Small intestine (tissue), 7 donors: ENCODE measurements around the gene CEBPB. TPM values are rescaled to one million over a fixed set of nuclear protein-coding genes. Genes with fewer than 3 reads are reported as not detected.
"Not testable (repeated sequence)": the region's sequence is repeated elsewhere in the genome, so short reads cannot be mapped to it uniquely, and the experiment has no call there.

ENCODE experiments used
- DNase-seq, 2 donors: peaks; one replicate each; pipeline versions ENCODE4 v3.0.0 to v3.0.0-alpha.2; 2013
- FAIRE-seq: peaks from 2 replicates; lab custom pipeline; 2012; peaks lifted over from hg19 to GRCh38; lab: Jason Lieb, UNC
- H3K27ac ChIP-seq, 3 donors: one replicate each; pipeline ENCODE4 v1.5.1; 2013; ENCODE audit warnings: low read length in 2 of 3, mild to moderate bottlenecking in 2 of 3, control low read depth in 1 of 3, inconsistent platforms in 1 of 3, low read depth in 1 of 3, moderate library complexity in 1 of 3
- H3K27me3 ChIP-seq, 3 donors: one replicate each; pipeline ENCODE4 v1.6.1; 2013; ENCODE audit warnings: low read length in 3 of 3, inconsistent platforms in 1 of 3; ENCODE audit not compliant: control insufficient read depth in 3 of 3, insufficient read depth in 3 of 3
- H3K36me3 ChIP-seq, 3 donors: one replicate each; pipeline ENCODE4 v1.6.1; 2013; ENCODE audit warnings: low read length in 3 of 3, inconsistent platforms in 1 of 3, low read depth in 1 of 3, mild to moderate bottlenecking in 1 of 3, moderate library complexity in 1 of 3; ENCODE audit not compliant: control insufficient read depth in 3 of 3, insufficient read depth in 2 of 3
- H3K4me1 ChIP-seq, 3 donors: one replicate each; pipeline ENCODE4 v1.6.1; 2013; ENCODE audit warnings: low read length in 2 of 3, inconsistent platforms in 1 of 3, low read depth in 1 of 3, mild to moderate bottlenecking in 1 of 3, moderate library complexity in 1 of 3; ENCODE audit not compliant: control insufficient read depth in 3 of 3, insufficient read depth in 2 of 3
- H3K4me3 ChIP-seq, 3 donors: one replicate each; pipeline ENCODE4 v1.5.1; 2013; ENCODE audit warnings: low read length in 3 of 3, control low read depth in 1 of 3, inconsistent platforms in 1 of 3, low read depth in 1 of 3, mild to moderate bottlenecking in 1 of 3, moderate library complexity in 1 of 3
- H3K9me3 ChIP-seq, 2 donors: one replicate each; pipeline ENCODE4 v1.6.1; 2013; ENCODE audit warnings: low read depth in 1 of 2, low read length in 1 of 2; ENCODE audit not compliant: control insufficient read depth in 2 of 2, insufficient read depth in 1 of 2
- WGBS, 3 donors: extraction: QIAGEN DNeasy Blood & Tissue Kit; methylation state at CpG; one replicate each; pipeline ENCODE4 v1.1.7; 2013; 5-methylcytosine and 5-hydroxymethylcytosine counted together
- polyA plus RNA-seq, 4 donors: library from polyadenylated mRNA; stranded (reverse) in 3 of 4; unstranded in 1 of 4; fragments of 200-250 nt in 3 of 4; fragments of 120-200 nt in 1 of 4; gene quantifications; one replicate each; pipeline versions ENCODE4 v1.2.1 to v1.2.3, GENCODE V29; 2013
- donor health status: healthy with polysubstance abuse.
- donor health status: control.
- donor health status: control.
- donor health status: Bipolar disorder and iron deficiency.
- donor health status: healthy.

The CEBPB gene
- polyA plus RNA-seq, 4 donors: 7.6 to 26.0 (median 20.4) TPM

DNA sequence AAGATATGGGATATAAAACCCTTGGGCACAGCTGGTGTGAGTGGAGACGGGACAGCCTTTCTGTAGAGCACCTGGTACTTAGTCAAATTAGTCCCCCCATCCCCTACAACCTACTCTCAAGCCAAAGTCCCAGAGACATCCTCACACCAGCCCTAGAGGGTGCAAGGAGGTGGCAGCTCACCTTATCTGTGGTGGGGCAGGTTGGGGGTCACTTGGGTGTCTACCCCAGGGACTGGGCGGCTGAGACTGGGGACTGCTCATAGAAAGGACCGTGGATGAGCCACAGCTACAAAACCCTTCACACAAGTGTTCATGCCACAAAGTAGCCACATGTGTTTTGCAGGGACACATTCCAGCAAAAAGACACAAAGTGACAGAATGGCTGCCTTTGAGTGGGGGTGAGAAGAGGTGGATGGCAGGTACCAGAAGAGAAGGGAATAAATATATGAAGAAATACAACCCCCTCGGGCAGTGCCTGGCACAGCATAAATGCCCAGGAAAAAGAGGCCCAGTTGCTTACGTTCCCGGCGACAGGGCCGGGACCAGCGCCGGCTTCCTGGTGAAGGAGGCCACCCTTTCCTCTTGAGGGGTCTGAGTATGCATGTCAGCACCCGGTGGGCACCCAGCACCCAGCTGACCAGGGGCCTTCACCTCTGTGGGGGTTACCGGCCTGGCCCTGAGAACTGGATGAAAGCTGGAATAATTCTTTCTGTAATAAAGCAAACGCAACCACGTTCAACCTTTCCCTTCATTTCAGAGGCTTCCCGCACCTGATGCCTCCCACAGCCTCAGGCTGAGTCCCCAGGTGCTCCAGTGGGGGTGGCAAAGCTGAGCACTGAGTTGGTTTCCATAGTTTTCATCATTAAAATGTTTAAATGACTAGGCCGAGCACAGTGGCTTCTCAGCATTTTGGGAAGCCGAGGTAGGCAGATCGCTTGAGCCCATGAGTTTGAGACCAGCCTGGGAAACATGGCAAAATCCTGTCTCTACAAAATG lies 14.4 kb upstream of the CEBPB start:
- WGBS, 3 donors: 92 to 94% (median 93%) methylated on average over 18 of the region's 18 CpGs
- FAIRE-seq: no peak

DNA sequence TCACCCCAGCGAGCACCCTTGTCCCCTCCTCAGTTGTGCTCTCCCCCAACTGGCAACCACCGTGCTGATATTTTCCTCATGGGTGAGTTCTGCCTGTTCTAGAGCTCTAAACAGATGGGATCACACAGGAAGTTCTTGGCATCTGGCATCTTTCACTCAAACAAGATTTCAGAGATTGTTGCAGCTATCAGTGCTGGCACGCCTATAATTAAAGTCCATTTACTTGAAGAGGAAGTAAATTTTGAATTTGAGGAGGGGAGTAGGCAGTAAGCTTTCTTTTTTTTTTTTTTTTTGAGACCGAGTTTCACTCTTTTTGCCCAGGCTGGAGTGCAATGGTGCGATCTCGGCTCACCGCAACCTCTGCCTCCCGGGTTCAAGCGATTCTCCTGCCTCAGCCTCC lies 12.0 kb upstream of the CEBPB start:
- 70 to 78% (median 70%) methylated on average over 8 to 9 of the region's 9 CpGs for WGBS, 3 donors
- not testable (repeated sequence) for H3K27me3 ChIP-seq, H3K4me1 ChIP-seq, H3K9me3 ChIP-seq, H3K36me3 ChIP-seq, FAIRE-seq, H3K27ac ChIP-seq, H3K4me3 ChIP-seq
- peak in 1 of 2 donors; percentile 59 for DNase-seq

More for the DNA sequence above, 14.4 kb upstream of the CEBPB start:
- Histone ChIP-seq H3K27me3 (no peaks in the 10 kb centered on the region), H3K36me3 (no peaks in the 10 kb centered on the region), H3K4me3 (no peak overlapping the region), H3K27ac (no peak overlapping the region), H3K4me1 (peaks cover 0 to 7% (median 0%) of the 10 kb centered on the region in 3 donors), H3K9me3 (no peaks in the 10 kb centered on the region)
- DNase-seq: no peak

DNA sequence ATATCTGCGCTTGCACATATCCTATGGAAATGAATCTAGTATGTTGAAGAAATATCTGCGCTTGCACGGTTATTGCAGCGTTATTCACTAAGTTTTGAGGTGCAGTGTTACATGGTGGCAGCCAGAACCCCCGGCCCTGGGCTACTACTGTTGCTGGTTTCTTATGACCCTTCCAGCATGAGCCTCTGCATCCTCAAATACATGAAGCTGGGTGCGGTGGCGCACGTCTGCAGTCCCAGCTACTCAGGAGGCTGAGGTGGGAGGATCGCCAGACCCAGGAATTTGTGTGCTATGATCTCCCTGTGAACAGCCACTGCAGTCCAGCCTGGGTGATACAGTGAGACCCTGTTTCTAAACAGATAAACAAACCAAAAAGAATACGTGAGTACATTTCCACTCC lies 9.3 kb upstream of the CEBPB start:
- Histone ChIP-seq H3K9me3 (no peaks in the 10 kb centered on the region), H3K4me3 (no peak overlapping the region), H3K36me3 (no peaks in the 10 kb centered on the region), H3K27ac (no peak overlapping the region), H3K27me3 (no peaks in the 10 kb centered on the region), H3K4me1 (no peaks in the 10 kb centered on the region)
- DNase-seq (no peak), FAIRE-seq (no peak)
- WGBS, 3 donors: 91 to 94% (median 92%) methylated on average over 10 of the region's 10 CpGs

DNA sequence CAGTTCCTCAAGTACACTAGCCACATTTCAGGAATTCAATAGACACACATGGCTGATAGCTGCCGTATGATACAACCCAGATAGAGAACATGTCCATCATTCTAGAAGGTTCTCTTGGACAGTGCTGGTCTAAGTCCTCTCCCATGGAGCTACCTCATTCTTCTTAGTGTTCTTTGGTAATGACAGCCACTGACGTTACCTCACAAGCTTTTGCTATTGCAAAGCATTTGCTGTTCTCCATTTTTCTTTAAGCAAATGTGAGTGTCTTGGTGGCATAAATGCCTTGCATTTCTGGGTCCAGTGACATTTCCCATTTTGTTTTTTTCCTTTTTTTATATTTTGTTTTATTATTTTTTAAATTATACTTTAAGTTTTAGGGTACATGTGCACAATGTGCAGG lies 8.3 kb upstream of the CEBPB start:
- H3K36me3 ChIP-seq: no peaks in the 10 kb centered on the region
- no peak overlapping the region for H3K27ac ChIP-seq
- H3K4me1 ChIP-seq: peaks cover 0 to 2% (median 0%) of the 10 kb centered on the region in 3 donors
- no peak for FAIRE-seq
- no peak for DNase-seq
- no peaks in the 10 kb centered on the region for H3K9me3 ChIP-seq
- WGBS, 3 donors: 73 to 81% (median 80%) methylated on average over 2 of the region's 2 CpGs
- no peak overlapping the region for H3K4me3 ChIP-seq
- no peaks in the 10 kb centered on the region for H3K27me3 ChIP-seq

DNA sequence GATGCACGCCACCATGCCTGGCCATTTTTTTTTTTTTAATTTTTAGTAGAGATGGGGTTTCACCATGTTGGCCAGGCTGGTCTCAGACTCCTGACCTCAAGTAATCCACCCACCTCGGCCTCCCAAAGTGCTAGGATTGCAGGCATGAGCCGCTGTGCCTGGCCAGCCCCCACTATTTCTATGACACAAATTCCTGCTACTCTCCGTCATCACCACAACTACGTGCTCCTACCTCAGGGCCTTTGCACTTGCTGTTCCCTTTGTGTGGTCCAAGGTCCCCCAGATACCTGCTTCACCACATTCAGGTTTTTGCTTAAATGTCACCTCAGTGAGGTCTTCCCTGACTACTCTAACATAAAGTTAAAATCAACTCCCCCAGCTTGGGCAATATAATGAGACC lies 5.2 kb upstream of the CEBPB start:
- 83 to 86% (median 85%) methylated on average over 5 of the region's 5 CpGs for WGBS, 3 donors
- Histone ChIP-seq H3K36me3 (no peaks in the 10 kb centered on the region), H3K27ac (no peak overlapping the region), H3K27me3 (no peaks in the 10 kb centered on the region), H3K4me3 (no peak overlapping the region), H3K4me1 (peaks cover 0 to 26% (median 0%) of the 10 kb centered on the region in 3 donors), H3K9me3 (no peaks in the 10 kb centered on the region)
- DNase-seq: no peak
- no peak for FAIRE-seq

DNA sequence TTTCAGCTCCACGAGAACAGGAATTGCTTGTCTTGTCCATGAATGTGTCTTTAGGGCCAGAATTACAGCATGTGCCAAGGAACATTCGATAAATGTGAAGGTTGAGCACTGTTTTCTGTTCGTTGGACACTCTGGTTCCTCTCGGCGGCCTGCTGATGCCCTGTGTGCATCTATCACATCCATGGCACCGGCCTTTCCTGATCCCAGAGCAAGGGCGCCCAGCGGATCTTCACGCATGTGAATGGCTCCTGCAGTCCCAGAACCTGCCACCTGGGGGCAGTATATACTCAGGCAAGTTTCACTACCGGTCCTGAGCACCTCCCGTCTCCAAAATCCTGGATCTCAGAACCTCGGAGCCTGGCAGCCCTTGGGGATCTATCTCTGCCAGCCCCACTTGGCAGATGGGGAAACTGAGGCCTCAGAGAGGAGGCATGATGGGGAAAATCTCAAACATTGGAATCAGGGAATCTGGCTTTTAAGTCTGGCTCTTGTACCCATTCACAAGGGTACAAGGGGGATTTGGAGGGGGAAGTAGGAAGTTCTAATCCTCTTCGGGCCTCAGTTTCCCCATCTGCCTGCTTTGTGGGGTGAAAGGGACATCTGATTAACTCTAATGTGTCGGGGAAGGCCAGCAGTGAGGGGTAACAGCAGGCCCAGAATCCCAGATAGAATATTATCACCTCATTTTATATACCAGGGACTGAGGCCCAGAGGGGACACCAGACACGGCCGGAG lies 4.3 kb upstream of the CEBPB start:
- Histone ChIP-seq H3K36me3 (no peaks in the 10 kb centered on the region), H3K27ac (no peak overlapping the region), H3K27me3 (no peaks in the 10 kb centered on the region), H3K4me3 (no peak overlapping the region), H3K4me1 (peaks cover 0 to 26% (median 0%) of the 10 kb centered on the region in 3 donors), H3K9me3 (no peaks in the 10 kb centered on the region)
- 13 to 17% (median 16%) methylated on average over 16 of the region's 16 CpGs for WGBS, 3 donors
- FAIRE-seq (no peak), DNase-seq (peak; percentile 81 to 90)

DNA sequence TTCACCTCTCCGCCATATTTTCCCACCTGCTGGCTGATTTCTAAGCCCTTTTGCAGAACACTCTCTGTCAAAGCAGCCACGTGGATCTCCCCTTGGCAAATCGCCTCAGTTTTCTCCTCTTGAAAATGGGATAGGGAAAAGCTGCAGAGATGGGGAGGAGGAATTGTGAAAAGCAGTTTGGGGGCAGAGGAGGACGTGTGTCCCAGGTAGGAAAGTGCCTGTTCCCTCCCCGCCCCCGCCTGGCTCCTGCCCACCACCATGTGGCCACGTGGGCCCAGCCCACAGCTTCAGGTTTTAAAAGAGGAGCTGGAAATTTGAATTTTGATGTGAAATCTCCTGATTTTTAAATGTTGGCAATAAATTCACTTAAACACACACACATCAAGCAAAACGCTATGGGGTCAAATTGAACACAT lies 3.6 kb upstream of the CEBPB start:
- no peaks in the 10 kb centered on the region for H3K9me3 ChIP-seq
- no peaks in the 10 kb centered on the region for H3K27me3 ChIP-seq
- H3K36me3 ChIP-seq: no peaks in the 10 kb centered on the region
- no peak for DNase-seq
- H3K4me1 ChIP-seq: peaks cover 0 to 26% (median 0%) of the 10 kb centered on the region in 3 donors
- H3K4me3 ChIP-seq: no peak overlapping the region
- WGBS, 3 donors: 61 to 69% (median 62%) methylated on average over 8 of the region's 8 CpGs
- peak overlapping the region in 1 of 3 donors; percentile 54 for H3K27ac ChIP-seq
- no peak for FAIRE-seq

DNA sequence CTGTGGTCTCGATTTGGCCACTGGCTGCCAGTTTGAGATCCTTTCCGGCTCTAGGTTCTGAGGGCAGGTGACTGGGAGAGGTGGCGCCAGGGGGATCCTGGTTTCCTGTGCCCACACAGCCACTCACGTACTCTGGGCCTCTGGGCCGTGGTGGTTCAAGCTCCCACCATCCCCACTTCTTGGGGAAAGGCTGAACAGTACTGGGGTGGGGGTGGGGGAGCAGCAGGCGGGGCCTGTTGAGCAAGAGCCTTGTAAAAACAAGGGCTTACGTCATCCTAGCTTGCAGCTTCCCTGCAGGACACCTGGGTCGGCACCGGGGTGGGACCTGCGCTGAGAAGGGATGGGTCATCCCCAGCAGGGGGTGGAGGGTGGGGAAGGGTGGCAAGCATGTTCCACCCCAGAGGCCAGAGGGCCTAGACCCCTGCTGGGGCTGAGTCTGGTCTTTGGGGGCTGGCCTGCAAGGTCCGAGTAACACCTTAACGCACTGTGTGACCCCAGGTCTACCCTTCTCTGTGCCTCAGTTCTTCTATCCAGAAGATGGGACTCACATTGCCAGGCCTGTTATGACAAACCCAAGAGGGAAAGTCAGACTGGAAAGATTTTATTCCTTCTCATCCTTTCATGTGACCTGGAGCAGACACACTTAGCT lies 3.1 kb upstream of the CEBPB start:
- WGBS, 3 donors: 44 to 68% (median 58%) methylated on average over 12 of the region's 12 CpGs
- Histone ChIP-seq H3K27ac (peak overlapping the region in 1 of 3 donors; percentile 54), H3K4me1 (peaks cover 0 to 26% (median 0%) of the 10 kb centered on the region in 3 donors), H3K4me3 (no peak overlapping the region), H3K27me3 (no peaks in the 10 kb centered on the region), H3K9me3 (no peaks in the 10 kb centered on the region), H3K36me3 (no peaks in the 10 kb centered on the region)
- peak in 1 of 2 donors; percentile 76 for DNase-seq
- FAIRE-seq: no peak
